Left lung (tissue), 10 donors: ENCODE results near the gene CYB561. TPM values are rescaled to one million over a fixed set of nuclear protein-coding genes. Genes with fewer than 3 reads are reported as not detected.

ENCODE experiments used
- ATAC-seq: fragments of 200-7000 bp; cut with Tn5 transposase; one replicate; pipeline ENCODE4 v1.9.1; 2020; ENCODE audit warnings: moderate library complexity
- DNase-seq, 4 donors: peaks; one replicate each; pipeline ENCODE4 v3.0.0-alpha.2; 2013 to 2020
- H3K27ac ChIP-seq, 2 donors: fragments of 200-600 bp; sonication (generic) in 1 of 2; one replicate each; pipeline versions ENCODE4 v1.5.0 to v1.8.0; 2020 to 2021
- H3K27me3 ChIP-seq, 2 donors: fragments of 200-600 bp; sonication (generic) in 1 of 2; one replicate each; pipeline versions ENCODE4 v1.5.0 to v1.8.0; 2020 to 2021
- H3K36me3 ChIP-seq, 2 donors: fragments of 200-600 bp; sonication (generic) in 1 of 2; one replicate each; pipeline versions ENCODE4 v1.5.0 to v1.8.0; 2020 to 2021
- H3K4me1 ChIP-seq, 2 donors: fragments of 200-600 bp; one replicate each; pipeline ENCODE4 v1.8.0; 2021
- H3K4me3 ChIP-seq, 2 donors: fragments of 200-600 bp; sonication (generic) in 1 of 2; one replicate each; pipeline versions ENCODE4 v1.5.0 to v1.8.0; 2020 to 2021; ENCODE audit warnings: mild to moderate bottlenecking in 1 of 2
- H3K9me3 ChIP-seq, 2 donors: fragments of 200-600 bp; sonication (generic) in 1 of 2; one replicate each; pipeline versions ENCODE4 v1.5.0 to v1.8.0; 2020 to 2021
- intact Hi-C, 2 donors: fragments of 100-400 bp; cut with DNase I; formaldehyde crosslinking; loops; one replicate each; pipeline versions ENCODE4 v1.11.2 to v1.14.2; 2022
- polyA plus RNA-seq, 6 donors: library from polyadenylated mRNA; unstranded; fragments of 120-200 nt; gene quantifications; one replicate each; pipeline ENCODE4 v1.2.1, GENCODE V29; 2013; ENCODE audit not compliant: insufficient read length in 6 of 6
- total RNA-seq, 2 donors: library from RNA; stranded (reverse); fragmentation: NEBNext Ultra II Directional; extraction: Animal tissue kit (Norgen Biotek cat#: 25700); gene quantifications; one replicate each; pipeline ENCODE4 v1.2.1, GENCODE V29; 2021
- TF ChIP-seq, protein P1 (sequence below), 2 donors: fragments of 200-600 bp; sonication (generic) in 1 of 2; IDR thresholded peaks; one replicate each; pipeline versions ENCODE4 v1.5.0 to v1.8.0; 2021; ENCODE audit warnings: antibody characterized with exemption in 2 of 2
- donor health status: DM: no; HTN: yes; CAD: no.
- donor health status: DM: no; HTN: no; CAD: no.

Gene CYB561
- total and polyA plus RNA-seq, 8 donors: 25.9 to 76.4 (median 33.4) TPM

GRCh38 chr17:63450551-63450950 is 4.4 kb upstream of the CYB561 start:
- Histone ChIP-seq H3K4me3 (no peak overlapping the region), H3K27me3 (peaks cover 0 to 20% of the 10 kb centered on the region in 2 donors), H3K27ac (peak overlapping the region in 1 of 2 donors; percentile 14), H3K4me1 (peaks cover 10 to 34% of the 10 kb centered on the region in 2 donors), H3K36me3 (no peaks in the 10 kb centered on the region), H3K9me3 (no peaks in the 10 kb centered on the region)
- ATAC-seq (no peak), DNase-seq (peak in 1 of 4 donors; percentile 53)
- intact Hi-C loops: no loop called here
- TF ChIP-seq, protein P1, sequence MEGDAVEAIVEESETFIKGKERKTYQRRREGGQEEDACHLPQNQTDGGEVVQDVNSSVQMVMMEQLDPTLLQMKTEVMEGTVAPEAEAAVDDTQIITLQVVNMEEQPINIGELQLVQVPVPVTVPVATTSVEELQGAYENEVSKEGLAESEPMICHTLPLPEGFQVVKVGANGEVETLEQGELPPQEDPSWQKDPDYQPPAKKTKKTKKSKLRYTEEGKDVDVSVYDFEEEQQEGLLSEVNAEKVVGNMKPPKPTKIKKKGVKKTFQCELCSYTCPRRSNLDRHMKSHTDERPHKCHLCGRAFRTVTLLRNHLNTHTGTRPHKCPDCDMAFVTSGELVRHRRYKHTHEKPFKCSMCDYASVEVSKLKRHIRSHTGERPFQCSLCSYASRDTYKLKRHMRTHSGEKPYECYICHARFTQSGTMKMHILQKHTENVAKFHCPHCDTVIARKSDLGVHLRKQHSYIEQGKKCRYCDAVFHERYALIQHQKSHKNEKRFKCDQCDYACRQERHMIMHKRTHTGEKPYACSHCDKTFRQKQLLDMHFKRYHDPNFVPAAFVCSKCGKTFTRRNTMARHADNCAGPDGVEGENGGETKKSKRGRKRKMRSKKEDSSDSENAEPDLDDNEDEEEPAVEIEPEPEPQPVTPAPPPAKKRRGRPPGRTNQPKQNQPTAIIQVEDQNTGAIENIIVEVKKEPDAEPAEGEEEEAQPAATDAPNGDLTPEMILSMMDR (IDR thresholded peaks at IDR 0.05): no peak

- TF ChIP-seq, protein P1 (IDR thresholded peaks at IDR 0.05): no peak
- no peaks in the 10 kb centered on the region for H3K9me3 ChIP-seq
- peaks cover 10 to 47% of the 10 kb centered on the region in 2 donors for H3K4me1 ChIP-seq
- peak in 1 of 4 donors; percentile 32 for DNase-seq
- intact Hi-C loops: no loop called here
- no peak overlapping the region for H3K27ac ChIP-seq
- no peaks in the 10 kb centered on the region for H3K36me3 ChIP-seq
- no peak for ATAC-seq
- peaks cover 0 to 25% of the 10 kb centered on the region in 2 donors for H3K27me3 ChIP-seq
- no peak overlapping the region for H3K4me3 ChIP-seq
Measured at GRCh38 chr17:63448655-63449054, 2.5 kb upstream of the CYB561 start.

DNA sequence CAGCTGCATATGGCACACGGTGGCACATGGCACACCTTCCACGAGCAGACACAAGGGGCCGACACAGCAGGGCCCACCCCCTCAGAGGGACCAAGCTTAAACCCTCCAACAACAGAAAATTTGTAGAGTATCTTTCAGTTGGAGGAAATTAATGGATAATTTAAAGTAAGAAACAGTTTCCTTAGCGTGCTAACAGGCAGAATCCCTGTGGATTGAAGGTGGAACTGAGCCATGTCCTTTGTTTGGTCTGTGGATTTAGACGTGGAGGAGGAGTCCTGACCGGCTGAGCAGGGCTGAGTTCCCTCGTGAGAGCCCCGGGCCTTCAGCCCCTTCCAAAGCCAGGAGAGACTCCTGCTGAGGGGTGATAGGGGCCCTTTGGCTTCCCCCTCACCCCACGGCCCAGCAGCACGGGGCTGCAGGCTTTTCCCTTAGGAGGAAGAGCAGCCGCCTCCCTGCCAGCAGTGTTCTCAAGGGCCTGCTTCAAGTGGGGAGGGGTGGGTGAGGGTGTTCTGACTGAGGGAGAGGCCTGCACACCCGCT is 1.4 kb upstream of the CYB561 start:
- Histone ChIP-seq H3K4me3 (peak overlapping the region in 1 of 2 donors; percentile 68), H3K36me3 (no peaks in the 10 kb centered on the region), H3K27me3 (peaks cover 0 to 25% of the 10 kb centered on the region in 2 donors), H3K9me3 (no peaks in the 10 kb centered on the region), H3K4me1 (peaks cover 10 to 54% of the 10 kb centered on the region in 2 donors), H3K27ac (peak overlapping the region; percentile 90 to 95)
- TF ChIP-seq, protein P1 (IDR thresholded peaks at IDR 0.05): no peak
- ATAC-seq (peak; percentile 19), DNase-seq (peak in 2 of 4 donors; percentile 38 to 49)
- intact Hi-C loops: no loop called here

GRCh38 chr17:63446753-63447470 is 806 bp upstream of the CYB561 start:
- peak; percentile 74 for ATAC-seq
- no peaks in the 10 kb centered on the region for H3K9me3 ChIP-seq
- intact Hi-C loops: no loop called here
- TF ChIP-seq, protein P1 (IDR thresholded peaks at IDR 0.05): no peak
- peaks cover 10 to 54% of the 10 kb centered on the region in 2 donors for H3K4me1 ChIP-seq
- H3K27ac ChIP-seq: peak overlapping the region; percentile 90 to 95
- peak in 3 of 4 donors; percentile 41 to 93 (median 84) for DNase-seq
- peak overlapping the region; percentile 67 to 68 for H3K4me3 ChIP-seq
- peaks cover 0 to 25% of the 10 kb centered on the region in 2 donors for H3K27me3 ChIP-seq
- H3K36me3 ChIP-seq: no peaks in the 10 kb centered on the region

DNA sequence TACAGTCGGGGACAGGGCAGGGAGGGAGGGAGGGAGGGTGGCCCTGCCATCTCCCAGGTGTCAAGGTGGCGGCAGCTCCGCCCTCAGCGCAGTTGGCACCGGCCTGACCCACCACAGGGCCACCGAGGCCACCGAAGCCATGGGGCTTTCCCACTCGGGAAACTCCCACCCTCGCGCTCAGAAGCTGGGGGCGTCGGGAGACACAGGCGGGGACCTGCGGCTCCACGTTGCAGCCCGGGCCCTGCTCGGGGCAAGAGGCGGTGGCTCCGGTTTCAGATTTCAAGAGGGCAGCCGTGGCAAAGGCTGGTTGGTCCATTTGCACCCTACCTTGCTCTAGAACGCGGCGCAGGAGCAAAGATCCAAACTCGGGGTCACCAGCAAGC is 544 bp downstream of the CYB561 start:
- peak overlapping the region; percentile 67 to 68 for H3K4me3 ChIP-seq
- intact Hi-C loops: no loop called here
- TF ChIP-seq, protein P1 (IDR thresholded peaks at IDR 0.05): no peak
- H3K27me3 ChIP-seq: peaks cover 0 to 24% of the 10 kb centered on the region in 2 donors
- peak overlapping the region; percentile 90 to 95 for H3K27ac ChIP-seq
- peak; percentile 65 for ATAC-seq
- DNase-seq: peak in 3 of 4 donors; percentile 38 to 81 (median 65)
- no peaks in the 10 kb centered on the region for H3K36me3 ChIP-seq
- peaks cover 10 to 64% of the 10 kb centered on the region in 2 donors for H3K4me1 ChIP-seq
- no peaks in the 10 kb centered on the region for H3K9me3 ChIP-seq
